NCI-H1417 (cell line): ENCODE data around the gene BLTP1.

ENCODE experiments used
- DNase-seq, 3 experiments: peaks; one replicate each; lab custom pipeline; 2025; lab: John Stamatoyannopoulos, UW

The BLTP1 gene, protein sequence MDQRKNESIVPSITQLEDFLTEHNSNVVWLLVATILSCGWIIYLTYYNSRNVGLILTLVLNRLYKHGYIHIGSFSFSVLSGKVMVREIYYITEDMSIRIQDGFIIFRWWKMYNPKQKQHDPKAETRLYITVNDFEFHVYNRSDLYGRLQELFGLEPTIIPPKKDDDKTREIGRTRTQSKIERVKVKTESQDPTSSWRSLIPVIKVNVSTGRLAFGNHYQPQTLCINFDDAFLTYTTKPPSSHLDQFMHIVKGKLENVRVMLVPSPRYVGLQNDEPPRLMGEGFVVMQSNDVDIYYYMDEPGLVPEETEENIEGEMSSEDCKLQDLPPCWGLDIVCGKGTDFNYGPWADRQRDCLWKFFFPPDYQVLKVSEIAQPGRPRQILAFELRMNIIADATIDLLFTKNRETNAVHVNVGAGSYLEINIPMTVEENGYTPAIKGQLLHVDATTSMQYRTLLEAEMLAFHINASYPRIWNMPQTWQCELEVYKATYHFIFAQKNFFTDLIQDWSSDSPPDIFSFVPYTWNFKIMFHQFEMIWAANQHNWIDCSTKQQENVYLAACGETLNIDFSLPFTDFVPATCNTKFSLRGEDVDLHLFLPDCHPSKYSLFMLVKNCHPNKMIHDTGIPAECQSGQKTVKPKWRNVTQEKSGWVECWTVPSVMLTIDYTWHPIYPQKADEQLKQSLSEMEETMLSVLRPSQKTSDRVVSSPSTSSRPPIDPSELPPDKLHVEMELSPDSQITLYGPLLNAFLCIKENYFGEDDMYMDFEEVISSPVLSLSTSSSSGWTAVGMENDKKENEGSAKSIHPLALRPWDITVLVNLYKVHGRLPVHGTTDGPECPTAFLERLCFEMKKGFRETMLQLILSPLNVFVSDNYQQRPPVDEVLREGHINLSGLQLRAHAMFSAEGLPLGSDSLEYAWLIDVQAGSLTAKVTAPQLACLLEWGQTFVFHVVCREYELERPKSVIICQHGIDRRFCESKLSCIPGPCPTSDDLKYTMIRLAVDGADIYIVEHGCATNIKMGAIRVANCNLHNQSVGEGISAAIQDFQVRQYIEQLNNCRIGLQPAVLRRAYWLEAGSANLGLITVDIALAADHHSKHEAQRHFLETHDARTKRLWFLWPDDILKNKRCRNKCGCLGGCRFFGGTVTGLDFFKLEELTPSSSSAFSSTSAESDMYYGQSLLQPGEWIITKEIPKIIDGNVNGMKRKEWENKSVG (N-terminal part only)

GRCh38 chr4:122151982-122152710 is at the start of gene BLTP1:
TSS of gene BLTP1 (plus strand) at chr4:122152331. CDS start at chr4:122170648, 18,317 bp downstream.
- peak; percentile 74 to 93 (median 91) for DNase-seq

DNA sequence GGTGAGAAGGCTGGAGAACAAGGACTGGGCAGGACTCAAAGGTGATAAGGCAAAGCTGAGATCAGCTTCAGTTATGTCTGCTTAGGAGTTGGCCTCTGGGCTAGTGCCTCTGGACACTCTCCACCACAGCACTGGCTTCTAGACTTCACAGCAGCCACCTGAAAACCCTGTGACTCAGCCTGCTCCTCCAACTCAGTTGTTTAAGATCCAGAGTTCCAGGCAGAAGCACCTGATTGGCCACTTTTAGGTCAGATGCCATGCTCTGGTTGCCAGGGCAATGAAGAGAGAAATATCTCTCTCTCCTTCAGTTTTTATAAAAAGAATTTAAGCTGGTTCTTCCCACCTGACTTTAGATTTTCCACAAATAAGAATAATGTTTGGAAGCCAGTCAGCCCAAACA is 47.9 kb upstream of the BLTP1 start:
- DNase-seq = no peak

DNA sequence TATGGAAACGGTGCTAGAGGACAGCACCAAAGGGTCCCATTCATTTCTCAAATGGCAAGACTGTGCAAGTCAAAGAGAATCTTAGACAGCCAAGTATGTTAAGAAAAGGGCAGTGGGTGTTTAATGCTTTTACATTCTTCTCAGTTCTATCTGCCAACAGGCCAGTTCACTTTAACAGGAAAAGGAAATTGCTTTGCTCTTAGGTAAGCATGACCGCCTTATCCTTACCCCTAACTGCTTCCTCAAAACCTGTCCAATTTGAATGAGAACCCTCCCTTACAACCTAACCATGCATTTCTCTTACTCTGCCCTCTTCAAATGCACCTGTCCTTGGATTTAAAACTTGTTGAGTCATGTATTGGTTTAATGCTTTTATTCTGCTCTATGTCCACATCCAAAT is 44.5 kb upstream of the BLTP1 start:
- no peak for DNase-seq

- DNase-seq = peak in 2 of 3 experiments; percentile 70 to 79
These were observed 41.8 kb upstream of the BLTP1 start for GRCh38 chr4:122110304-122110703.

GRCh38 chr4:122117743-122118142 is 34.4 kb upstream of the BLTP1 start:
- no peak for DNase-seq

- no peak for DNase-seq
These were observed 33.9 kb upstream of the BLTP1 start for GRCh38 chr4:122118243-122118642.

- DNase-seq = no peak
These were observed 32.4 kb upstream of the BLTP1 start for GRCh38 chr4:122119739-122120138.

- no peak for DNase-seq
These were observed 30.5 kb upstream of the BLTP1 start for GRCh38 chr4:122121593-122121992.

- no peak for DNase-seq
These were observed 30.0 kb upstream of the BLTP1 start for GRCh38 chr4:122122083-122122482.

GRCh38 chr4:122129061-122129460 is 23.1 kb upstream of the BLTP1 start:
- DNase-seq = no peak

DNA sequence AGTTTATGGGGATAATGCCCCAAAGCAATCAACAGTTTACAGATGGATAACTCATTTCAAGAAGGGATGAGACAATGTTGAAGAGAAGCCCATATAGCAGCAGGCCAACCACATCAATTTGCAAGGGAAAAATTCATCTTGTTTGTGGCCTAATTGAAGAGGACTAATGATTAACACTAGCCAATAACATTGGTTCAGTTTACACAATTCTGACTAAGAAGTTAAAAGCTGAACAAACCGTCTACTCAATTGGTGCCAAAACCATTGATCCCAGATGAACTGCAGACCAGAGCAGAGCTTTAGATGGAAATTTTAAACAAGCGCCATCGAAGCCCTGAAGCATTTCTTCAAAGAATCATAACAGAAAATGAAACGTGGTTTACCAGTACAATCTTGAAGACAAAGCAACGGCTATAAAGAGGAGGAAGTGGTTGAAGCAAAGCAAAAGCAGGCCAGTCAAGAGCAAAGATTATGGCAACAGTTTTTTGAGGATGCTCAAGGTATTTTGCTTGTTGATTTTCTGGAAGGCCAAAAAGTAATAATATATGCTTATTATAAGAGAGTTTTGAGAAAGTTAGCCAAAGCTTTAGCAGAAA is 20.5 kb upstream of the BLTP1 start:
- DNase-seq = no peak

GRCh38 chr4:122132891-122133290 is 19.2 kb upstream of the BLTP1 start:
- DNase-seq = no peak

- no peak for DNase-seq
These were observed 13.0 kb upstream of the BLTP1 start for GRCh38 chr4:122139139-122139538.

GRCh38 chr4:122140834-122141233 is 11.3 kb upstream of the BLTP1 start:
- DNase-seq = no peak

DNA sequence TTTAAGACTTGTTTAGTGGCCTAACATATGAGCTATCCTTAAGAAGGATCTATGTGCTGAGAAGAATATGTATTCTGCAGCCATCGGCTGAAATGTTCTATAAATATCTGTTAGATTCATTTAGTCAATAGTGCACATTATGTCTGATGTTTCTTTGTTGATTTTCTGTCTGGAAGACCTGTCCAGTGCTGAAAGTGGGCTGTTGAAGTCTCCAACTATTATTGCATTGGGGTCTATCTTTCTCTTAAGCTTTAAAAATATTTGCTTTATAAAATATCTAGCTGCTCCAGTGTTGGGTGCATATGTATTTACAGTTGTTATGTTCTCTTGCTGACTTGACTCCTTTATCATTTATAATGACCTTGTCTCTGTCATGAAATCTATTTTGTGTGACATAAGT is 9.4 kb upstream of the BLTP1 start:
- DNase-seq = no peak

- DNase-seq = no peak
These were observed 5.5 kb upstream of the BLTP1 start for GRCh38 chr4:122146652-122147051.

- no peak for DNase-seq
These were observed 1.2 kb upstream of the BLTP1 start for GRCh38 chr4:122150931-122151330.

- DNase-seq = peak; percentile 5 to 88 (median 82)
These were observed 638 bp downstream of the BLTP1 start for GRCh38 chr4:122152711-122153226.

- DNase-seq = no peak
These were observed 4.7 kb downstream of the BLTP1 start for GRCh38 chr4:122156819-122157218.

GRCh38 chr4:122163301-122163700 is 11.2 kb downstream of the BLTP1 start:
- DNase-seq = peak in 2 of 3 experiments; percentile 58 to 83

GRCh38 chr4:122163767-122164166 is 11.6 kb downstream of the BLTP1 start:
- DNase-seq = no peak
